Measurements from ENCODE around the gene NEK11.

GRCh38 chr3:131082246-131082645, 55.6 kb downstream of the NEK11 start:
- TF ChIP-seq CTCF (IDR thresholded peaks at IDR 0.05; ENCODE audit: low read length) (no peak), EZH2 (IDR thresholded peaks at IDR 0.05; ENCODE audit: borderline replicate concordance, low read length) (no peak)

Data from OCI-LY1 (cell line).